ENCODE measurements around the gene PPP2R2D.

DNA sequence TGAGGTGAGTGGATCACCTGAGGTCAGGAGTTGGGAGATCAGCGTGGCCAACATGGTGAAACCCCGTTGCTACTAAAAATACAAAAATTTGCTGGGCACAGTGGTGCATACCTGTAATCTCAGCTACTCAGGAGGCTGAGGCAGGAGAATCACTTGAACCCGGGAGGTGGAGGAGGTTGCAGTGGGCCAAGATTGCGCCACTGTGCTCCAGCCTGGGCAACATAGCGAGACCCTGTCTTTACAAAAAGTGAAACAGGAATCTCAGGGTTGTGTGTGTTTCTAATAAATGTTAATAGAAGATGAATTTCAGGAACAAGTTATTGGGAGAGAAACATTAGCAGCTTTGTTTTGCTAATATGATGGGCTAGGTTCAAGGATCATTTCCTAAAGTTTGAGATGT is 19.9 kb downstream of the PPP2R2D start:
- TF ChIP-seq POLR2A (IDR thresholded peaks at IDR 0.05) (no peak), POLR2AphosphoS5 (IDR thresholded peaks at IDR 0.05) (no peak)
- TF ChIP-seq, protein P1, sequence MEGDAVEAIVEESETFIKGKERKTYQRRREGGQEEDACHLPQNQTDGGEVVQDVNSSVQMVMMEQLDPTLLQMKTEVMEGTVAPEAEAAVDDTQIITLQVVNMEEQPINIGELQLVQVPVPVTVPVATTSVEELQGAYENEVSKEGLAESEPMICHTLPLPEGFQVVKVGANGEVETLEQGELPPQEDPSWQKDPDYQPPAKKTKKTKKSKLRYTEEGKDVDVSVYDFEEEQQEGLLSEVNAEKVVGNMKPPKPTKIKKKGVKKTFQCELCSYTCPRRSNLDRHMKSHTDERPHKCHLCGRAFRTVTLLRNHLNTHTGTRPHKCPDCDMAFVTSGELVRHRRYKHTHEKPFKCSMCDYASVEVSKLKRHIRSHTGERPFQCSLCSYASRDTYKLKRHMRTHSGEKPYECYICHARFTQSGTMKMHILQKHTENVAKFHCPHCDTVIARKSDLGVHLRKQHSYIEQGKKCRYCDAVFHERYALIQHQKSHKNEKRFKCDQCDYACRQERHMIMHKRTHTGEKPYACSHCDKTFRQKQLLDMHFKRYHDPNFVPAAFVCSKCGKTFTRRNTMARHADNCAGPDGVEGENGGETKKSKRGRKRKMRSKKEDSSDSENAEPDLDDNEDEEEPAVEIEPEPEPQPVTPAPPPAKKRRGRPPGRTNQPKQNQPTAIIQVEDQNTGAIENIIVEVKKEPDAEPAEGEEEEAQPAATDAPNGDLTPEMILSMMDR (IDR thresholded peaks at IDR 0.05): no peak

All from transverse colon (tissue), 4 donors.